Vagina (tissue), 2 donors: ENCODE data around the gene HACD4. TPM values are rescaled to one million over a fixed set of nuclear protein-coding genes. Genes with fewer than 3 reads are reported as not detected.

Experiments used
- DNase-seq, 2 donors: peaks; one replicate each; pipeline ENCODE4 v3.0.0-alpha.2; 2017; ENCODE audit errors: extremely low spot score in 2 of 2
- H3K27ac ChIP-seq: fragments of 200-600 bp; sonication (generic); one replicate; pipeline ENCODE4 v1.5.1; 2019
- H3K27me3 ChIP-seq: fragments of 200-600 bp; sonication (generic); one replicate; pipeline ENCODE4 v1.5.1; 2019
- H3K36me3 ChIP-seq, 2 donors: fragments of 200-600 bp; sonication (generic); one replicate each; pipeline ENCODE4 v1.5.1; 2017 to 2019
- H3K4me1 ChIP-seq: fragments of 200-600 bp; sonication (generic); one replicate; pipeline ENCODE4 v1.5.1; 2019
- H3K4me3 ChIP-seq, 2 donors: fragments of 200-600 bp; sonication (generic); 1 replicate in 1 of 2; 2 replicates in 1 of 2; pipeline ENCODE4 v1.5.1; 2016 to 2019
- H3K9me3 ChIP-seq: fragments of 200-600 bp; sonication (generic); one replicate; pipeline ENCODE4 v1.5.1; 2019
- CTCF ChIP-seq, 3 experiments: fragments of 450-650 bp in 2 of 3; fragments of 200-600 bp in 1 of 3; sonication (generic) in 1 of 3; IDR thresholded peaks; one replicate each; pipeline ENCODE4 v1.5.1; 2017 to 2019; ENCODE audit warnings: antibody characterized with exemption in 3 of 3, mild to moderate bottlenecking in 2 of 3, moderate library complexity in 2 of 3
- POLR2A ChIP-seq, 2 donors: fragments of 450-650 bp; IDR thresholded peaks; one replicate each; pipeline ENCODE4 v1.6.1; 2017; ENCODE audit warnings: antibody characterized with exemption in 2 of 2, mild to moderate bottlenecking in 2 of 2, moderate library complexity in 2 of 2
- POLR2AphosphoS5 ChIP-seq, 2 donors: sonication (generic); formaldehyde crosslinking; IDR thresholded peaks; one replicate each; pipeline ENCODE4 v1.9.0; 2017; ENCODE audit warnings: antibody characterized with exemption in 2 of 2, mild to moderate bottlenecking in 2 of 2, low read depth in 1 of 2; ENCODE audit not compliant: insufficient read depth in 1 of 2
- intact Hi-C: fragments of 100-400 bp; cut with DNase I; formaldehyde crosslinking; loops from one replicate; pipeline ENCODE4 v1.15.1; 2023
- total RNA-seq: library from RNA; depleted of rRNA; stranded (reverse); fragments of >200 nt; gene quantifications from one replicate; pipeline ENCODE4 v1.2.3, GENCODE V29; 2016

HACD4 gene
- total RNA-seq, 1 donor from 2014 or later, result 3.2 TPM

GRCh38 chr9:21070906-21071305, 39.5 kb upstream of the HACD4 start:
- no peaks in the 10 kb centered on the region for H3K9me3 ChIP-seq
- no peaks in the 10 kb centered on the region for H3K36me3 ChIP-seq
- intact Hi-C loops, result no loop called here
- no peaks in the 10 kb centered on the region for H3K27me3 ChIP-seq
- no peak overlapping the region for H3K4me3 ChIP-seq
- H3K4me1 ChIP-seq, result peaks cover 6% of the 10 kb centered on the region
- TF ChIP-seq CTCF (IDR thresholded peaks at IDR 0.05), result no peak
- no peak for TF ChIP-seq POLR2A (IDR thresholded peaks at IDR 0.05)
- no peak overlapping the region for H3K27ac ChIP-seq
- DNase-seq, result no peak

- no peak overlapping the region for H3K4me3 ChIP-seq
- TF ChIP-seq POLR2A (IDR thresholded peaks at IDR 0.05) (no peak), CTCF (IDR thresholded peaks at IDR 0.05) (peak in 1 of 3 experiments; percentile 42), POLR2AphosphoS5 (IDR thresholded peaks at IDR 0.05; ENCODE audit: insufficient read depth in 1 of 2, low read depth in 1 of 2) (peak in 1 of 2 donors; percentile 85)
- peak overlapping the region; percentile 24 for H3K27ac ChIP-seq
Observed at GRCh38 chr9:21070171-21070571, 38.7 kb upstream of the HACD4 start.

GRCh38 chr9:21060919-21061561, 29.6 kb upstream of the HACD4 start:
- Histone ChIP-seq H3K9me3 (no peaks in the 10 kb centered on the region), H3K4me3 (no peak overlapping the region), H3K36me3 (no peaks in the 10 kb centered on the region), H3K4me1 (no peaks in the 10 kb centered on the region), H3K27me3 (no peaks in the 10 kb centered on the region), H3K27ac (no peak overlapping the region)
- DNase-seq, result no peak
- TF ChIP-seq CTCF (IDR thresholded peaks at IDR 0.05) (no peak), POLR2A (IDR thresholded peaks at IDR 0.05) (no peak), POLR2AphosphoS5 (IDR thresholded peaks at IDR 0.05; ENCODE audit: insufficient read depth in 1 of 2, low read depth in 1 of 2) (no peak)
- intact Hi-C loops, result no loop called here

More at GRCh38 chr9:21070171-21070571, 38.7 kb upstream of the HACD4 start:
- H3K4me1 ChIP-seq, result peaks cover 6% of the 10 kb centered on the region
- H3K36me3 ChIP-seq, result no peaks in the 10 kb centered on the region
- no peak for DNase-seq
- H3K9me3 ChIP-seq, result no peaks in the 10 kb centered on the region
- no peaks in the 10 kb centered on the region for H3K27me3 ChIP-seq
- intact Hi-C loops, result no loop called here

- Histone ChIP-seq H3K27me3 (no peaks in the 10 kb centered on the region), H3K27ac (no peak overlapping the region), H3K4me3 (no peak overlapping the region), H3K36me3 (no peaks in the 10 kb centered on the region), H3K4me1 (no peaks in the 10 kb centered on the region), H3K9me3 (no peaks in the 10 kb centered on the region)
- TF ChIP-seq CTCF (IDR thresholded peaks at IDR 0.05) (no peak), POLR2A (IDR thresholded peaks at IDR 0.05) (no peak), POLR2AphosphoS5 (IDR thresholded peaks at IDR 0.05; ENCODE audit: insufficient read depth in 1 of 2, low read depth in 1 of 2) (no peak)
- intact Hi-C loops, result no loop called here
- no peak for DNase-seq
Observed at GRCh38 chr9:21056931-21057330, 25.5 kb upstream of the HACD4 start.

GRCh38 chr9:21053851-21054250, 22.4 kb upstream of the HACD4 start:
- no peak overlapping the region for H3K4me3 ChIP-seq
- H3K36me3 ChIP-seq, result no peaks in the 10 kb centered on the region
- H3K27me3 ChIP-seq, result no peaks in the 10 kb centered on the region
- no peaks in the 10 kb centered on the region for H3K4me1 ChIP-seq
- no peak overlapping the region for H3K27ac ChIP-seq
- TF ChIP-seq POLR2AphosphoS5 (IDR thresholded peaks at IDR 0.05; ENCODE audit: insufficient read depth in 1 of 2, low read depth in 1 of 2), result no peak
- TF ChIP-seq CTCF (IDR thresholded peaks at IDR 0.05), result no peak
- TF ChIP-seq POLR2A (IDR thresholded peaks at IDR 0.05), result no peak
- no peak for DNase-seq
- intact Hi-C loops, result no loop called here
- H3K9me3 ChIP-seq, result no peaks in the 10 kb centered on the region
